NCI-H345 (cell line): ENCODE results near the gene ALDH7A1.

Source experiments
- DNase-seq: peaks from one replicate; lab custom pipeline; 2025; lab: John Stamatoyannopoulos, UW

The ALDH7A1 gene

DNA sequence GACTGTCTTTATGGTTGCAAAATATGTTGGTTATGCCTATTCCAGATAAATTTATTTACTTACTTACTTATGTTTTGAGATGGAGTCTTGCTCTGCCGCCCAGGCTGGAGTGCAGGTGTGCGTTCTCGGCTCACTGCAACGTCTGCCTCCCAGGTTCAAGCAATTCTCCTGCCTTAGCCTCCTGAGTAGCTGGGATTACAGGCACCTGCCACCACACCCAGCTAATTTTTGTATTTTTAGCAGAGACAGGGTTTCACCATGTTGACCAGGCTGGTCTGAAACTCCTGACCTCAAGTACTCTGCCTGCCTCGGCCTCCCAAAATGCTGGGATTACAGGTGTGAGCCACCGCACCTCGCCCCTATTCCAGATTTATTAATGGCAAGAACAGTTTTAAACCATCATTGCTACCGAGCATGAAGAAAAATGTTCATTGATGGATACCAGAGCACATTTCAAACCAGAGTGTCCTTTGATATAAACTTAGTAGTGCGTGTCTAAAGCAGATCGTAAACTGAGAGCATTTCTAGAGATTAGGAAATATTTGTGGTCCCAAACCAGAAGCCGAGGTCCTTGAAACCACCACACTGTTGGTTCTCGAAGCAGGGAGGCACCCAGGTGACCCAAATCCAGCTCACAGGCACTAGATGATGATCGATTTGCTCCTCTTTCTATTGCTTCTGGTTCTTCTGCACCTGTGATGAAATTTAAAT, 86.6 kb downstream of the ALDH7A1 start:
- no peak for DNase-seq

DNA sequence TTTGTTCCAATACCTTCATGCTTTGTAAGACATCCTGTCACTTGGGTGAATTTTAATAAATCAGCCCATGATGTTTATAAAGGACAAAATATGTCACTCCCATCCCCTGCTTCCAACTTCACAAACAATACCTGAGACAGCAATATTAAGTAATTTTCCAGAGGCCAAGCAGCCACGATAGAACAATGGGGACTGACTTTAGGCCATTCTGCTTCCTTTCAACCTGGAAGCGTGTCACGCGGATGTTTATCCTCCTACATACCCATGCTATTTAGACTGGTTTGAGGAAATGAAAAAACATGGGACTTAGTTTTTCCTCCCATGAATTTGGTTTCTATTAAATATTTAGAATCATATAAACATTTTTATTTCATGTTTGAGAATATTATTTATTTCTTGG, 88.9 kb downstream of the ALDH7A1 start:
- no peak for DNase-seq

DNA sequence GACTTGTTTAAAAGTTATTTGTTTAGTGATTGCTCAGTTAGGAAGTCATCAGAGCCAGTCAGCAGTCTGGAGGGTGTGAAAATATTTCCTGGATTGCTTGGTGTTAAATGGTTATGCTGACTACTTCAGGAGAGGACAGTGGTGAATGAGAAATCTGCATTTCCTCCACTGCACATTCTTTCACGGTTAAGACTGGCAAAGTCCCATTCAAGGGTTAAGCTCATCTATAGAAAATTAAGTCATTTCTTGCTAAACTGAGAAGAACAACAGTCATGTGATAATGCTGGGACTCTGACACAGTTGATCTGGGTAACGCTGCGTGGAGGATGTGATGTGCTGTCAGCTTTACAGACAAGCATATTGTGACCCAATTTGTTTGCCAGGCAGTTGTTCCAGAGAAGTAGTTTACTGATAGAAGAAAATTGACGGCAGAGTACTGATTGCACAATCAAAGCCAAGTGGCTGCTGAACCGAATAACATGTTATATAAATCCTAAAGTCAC, 91.4 kb downstream of the ALDH7A1 start:
- DNase-seq, result no peak

DNA sequence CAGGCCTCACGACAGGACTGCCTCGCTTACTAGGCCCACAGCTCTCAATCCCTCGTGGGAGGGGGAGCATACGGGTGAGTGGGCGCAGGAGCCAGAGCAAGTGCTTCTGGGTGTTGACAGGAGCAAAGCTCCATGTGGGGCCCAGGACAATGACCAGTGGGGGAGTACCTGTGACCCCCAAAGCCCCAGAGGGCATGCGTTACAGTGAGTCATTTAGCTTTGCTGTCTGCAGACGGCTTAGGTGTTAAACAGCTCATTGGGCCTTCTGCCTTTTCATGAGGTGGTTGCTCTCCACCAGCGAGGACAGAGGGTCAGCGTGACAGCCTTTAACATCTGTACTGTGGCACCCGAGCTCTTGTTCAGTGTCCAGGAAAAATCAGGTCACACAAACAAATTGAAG, 93.6 kb downstream of the ALDH7A1 start:
- DNase-seq, result no peak

DNA sequence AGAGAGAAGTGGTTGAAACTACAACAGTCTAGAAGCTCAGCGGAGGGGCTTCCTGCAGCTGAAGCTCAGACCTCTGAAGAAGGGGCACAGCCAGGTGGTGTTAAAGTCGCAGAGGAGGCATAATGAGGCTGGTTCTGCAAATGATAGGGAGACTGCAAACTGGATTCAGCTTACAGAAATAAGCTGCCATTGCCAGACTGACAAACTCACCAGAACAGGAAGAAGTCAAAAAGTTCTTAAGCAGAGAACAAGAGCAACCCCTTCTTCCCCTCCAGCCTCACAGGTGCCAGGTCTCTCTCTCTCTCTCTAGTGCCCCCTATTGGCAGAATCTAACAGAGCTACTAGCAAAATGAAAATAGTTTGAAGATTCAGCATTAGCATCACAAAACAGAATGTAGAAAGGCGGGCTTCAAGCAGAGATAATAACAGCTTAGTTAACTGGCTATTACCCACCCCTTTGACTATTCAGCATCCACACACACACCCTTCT, 95.1 kb downstream of the ALDH7A1 start:
- no peak for DNase-seq

DNA sequence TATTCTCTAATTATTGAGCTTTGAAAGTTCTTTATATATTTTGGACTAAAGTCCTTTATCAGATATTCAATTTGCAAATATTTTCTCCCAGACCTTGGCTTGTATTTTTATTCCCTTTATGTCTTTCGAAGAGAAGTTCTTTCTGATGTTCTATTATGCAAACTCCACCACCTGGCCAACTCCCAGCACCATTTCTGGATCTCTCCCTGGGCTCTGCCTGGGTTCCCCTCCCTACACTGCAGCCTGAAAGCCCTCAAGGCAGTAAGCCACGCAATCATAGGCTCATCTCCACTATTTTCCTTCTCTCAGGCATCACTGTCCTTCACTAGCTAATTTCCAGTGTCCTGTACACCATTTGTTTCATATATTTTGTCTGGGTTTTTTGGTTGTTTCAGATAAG, 95.7 kb downstream of the ALDH7A1 start:
- no peak for DNase-seq

DNA sequence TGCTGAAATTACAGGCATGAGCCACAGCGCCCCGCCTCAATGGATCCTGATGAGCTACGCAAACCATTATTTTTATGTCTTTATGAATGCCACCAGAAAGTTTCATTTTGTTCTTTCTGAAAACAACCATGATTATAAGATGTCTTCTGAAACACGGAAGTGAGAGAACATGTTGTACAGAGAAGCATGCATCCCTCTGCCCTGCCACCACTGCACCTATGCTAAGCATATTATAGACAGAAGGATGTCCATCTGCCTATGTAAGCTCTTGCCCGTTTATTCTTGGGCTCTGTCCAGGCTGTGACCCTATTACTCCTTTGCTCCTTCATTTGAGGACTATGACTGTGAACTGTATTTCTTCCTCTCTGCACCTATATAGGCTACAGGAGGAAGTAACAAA, 97.5 kb downstream of the ALDH7A1 start:
- DNase-seq, result no peak

DNA sequence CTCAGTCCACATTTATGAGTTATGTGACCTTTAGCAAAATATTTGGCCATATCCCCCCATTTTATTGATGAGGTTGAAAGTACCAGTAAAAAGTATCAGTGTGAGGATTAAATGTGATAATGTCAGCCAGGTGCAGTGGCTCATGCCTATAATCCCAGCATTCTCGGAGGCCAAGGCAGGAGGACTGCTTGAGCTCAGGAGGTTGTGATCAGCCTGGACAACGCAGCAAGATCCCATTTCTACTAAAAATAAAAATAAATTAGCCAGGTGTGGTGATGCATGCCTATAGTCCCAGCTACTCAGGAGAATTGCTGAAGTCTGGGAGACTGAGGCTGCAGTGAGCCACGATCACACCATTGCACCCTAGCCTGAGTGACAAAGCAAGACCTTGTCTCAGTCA, 100.6 kb downstream of the ALDH7A1 start:
- DNase-seq, result no peak

DNA sequence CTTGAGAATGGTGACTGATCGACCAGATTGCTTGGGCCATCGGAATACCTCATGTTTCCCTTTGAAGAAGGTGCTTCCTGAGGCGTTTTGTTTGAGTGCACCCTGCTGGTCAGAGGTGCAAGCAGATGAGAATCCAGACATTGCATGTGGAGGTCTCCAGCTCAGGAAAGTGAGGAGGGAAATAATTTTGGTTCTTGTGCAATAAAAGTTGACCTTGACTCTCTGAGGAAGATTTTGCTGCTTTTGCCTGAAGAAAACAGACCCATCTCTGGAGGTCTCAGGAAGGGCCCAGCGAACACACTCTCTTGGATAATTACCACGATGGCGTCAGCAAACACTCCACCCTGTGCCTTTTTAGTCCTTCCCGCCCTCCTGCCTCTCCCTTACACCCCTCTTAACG, 102.1 kb downstream of the ALDH7A1 start:
- no peak for DNase-seq

DNA sequence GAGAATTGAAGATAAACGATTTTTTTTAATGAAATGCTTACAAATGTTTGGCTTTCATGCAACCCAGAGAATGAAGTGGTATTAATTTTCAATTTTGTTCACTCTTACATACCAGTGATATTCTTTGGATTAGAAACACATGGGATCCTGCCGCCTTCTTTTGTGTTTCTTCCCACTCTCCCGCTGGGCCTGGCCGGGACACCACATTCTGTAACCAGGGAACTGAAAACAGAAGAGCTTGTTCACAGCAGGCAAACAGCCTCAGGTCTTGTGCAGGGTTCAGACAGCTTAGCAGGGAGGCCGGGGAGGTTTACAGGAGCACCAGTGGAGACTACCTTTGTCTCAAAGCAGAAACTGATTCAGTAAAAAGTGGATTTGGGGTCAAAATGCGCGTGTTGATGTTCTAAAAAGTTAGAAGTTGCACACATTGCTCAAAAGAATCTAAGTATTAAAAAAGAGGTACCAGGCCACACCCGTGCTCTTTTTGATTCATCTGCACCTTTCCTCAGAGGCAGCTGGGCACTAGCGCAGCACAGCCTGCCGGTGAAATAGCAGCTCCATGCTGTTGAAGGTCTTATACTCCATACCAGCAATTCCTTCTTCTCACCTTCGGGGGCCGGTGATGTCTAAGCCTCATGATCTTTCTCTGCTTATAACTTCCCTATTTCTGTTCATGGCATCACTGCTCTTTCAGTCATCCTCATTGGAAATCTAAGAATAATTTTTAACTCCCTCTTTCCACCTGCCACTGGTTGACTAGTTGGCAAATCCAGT, 104.7 kb downstream of the ALDH7A1 start:
- DNase-seq, result no peak

DNA sequence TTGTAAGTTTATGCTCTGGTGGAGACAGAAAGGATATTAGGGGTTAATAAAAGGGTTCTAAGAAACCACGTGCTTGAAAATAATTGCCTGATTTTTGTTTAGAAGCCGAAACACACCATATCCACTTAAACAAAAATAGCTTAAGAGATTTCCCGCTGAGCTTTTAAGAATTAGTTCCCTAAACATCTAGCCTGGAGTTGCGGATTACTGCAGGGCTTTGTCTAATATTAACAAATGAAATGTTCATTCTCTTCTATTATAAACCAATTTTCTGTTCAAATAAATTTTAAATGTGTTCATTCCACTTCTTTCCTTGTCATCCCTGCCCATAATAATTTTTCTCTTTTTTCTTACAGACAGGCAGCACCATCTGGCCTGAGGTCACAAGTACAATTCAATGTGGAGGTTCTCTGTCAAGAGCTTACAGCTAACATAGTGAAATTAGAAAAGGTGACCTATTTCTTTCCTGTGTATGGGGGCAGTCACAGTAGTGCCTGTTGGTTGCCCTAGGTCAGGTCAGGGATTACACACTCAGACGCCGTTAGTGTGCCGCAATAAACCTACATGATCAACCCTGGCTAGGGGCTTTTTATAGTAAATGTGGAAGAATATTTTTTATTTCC, 106.5 kb downstream of the ALDH7A1 start:
- no peak for DNase-seq

DNA sequence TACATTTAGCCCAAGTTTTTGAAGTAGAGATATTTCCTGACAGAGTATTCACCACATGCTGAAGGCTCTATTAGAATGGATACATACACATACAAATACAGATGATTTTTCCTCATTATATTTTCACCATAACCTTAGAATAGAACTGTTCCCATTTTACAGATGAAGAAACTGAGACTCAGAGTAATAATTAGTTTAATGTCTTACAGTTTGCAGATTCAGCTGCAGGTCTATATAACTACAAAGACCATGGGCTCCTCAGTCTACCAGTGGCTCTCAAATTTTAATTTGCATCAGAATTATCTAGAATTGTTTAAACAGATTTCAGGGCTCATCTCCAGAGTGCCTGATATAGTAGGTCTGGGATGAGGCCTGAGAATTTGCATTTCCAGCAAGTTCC, 107.4 kb downstream of the ALDH7A1 start:
- DNase-seq, result no peak

DNA sequence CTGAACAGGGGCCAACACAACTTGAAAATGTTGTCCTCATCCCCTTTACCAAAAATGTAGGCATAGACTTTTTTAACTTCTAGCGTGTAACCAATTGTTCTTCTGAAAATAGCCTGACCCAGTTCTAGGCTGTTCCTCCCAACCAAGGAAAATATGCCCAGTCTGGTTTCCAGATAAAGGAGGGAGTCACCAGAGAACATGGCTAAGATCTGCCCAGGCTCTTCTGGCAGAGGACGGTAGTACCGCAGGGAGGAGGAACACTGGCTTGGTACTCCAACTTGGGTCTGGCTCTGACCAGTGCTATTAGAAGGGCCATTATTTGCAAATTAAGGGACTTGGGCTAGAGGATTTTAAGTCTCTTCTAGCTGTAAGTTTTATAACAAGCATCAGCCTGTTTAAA, 108.7 kb downstream of the ALDH7A1 start:
- DNase-seq, result no peak

DNA sequence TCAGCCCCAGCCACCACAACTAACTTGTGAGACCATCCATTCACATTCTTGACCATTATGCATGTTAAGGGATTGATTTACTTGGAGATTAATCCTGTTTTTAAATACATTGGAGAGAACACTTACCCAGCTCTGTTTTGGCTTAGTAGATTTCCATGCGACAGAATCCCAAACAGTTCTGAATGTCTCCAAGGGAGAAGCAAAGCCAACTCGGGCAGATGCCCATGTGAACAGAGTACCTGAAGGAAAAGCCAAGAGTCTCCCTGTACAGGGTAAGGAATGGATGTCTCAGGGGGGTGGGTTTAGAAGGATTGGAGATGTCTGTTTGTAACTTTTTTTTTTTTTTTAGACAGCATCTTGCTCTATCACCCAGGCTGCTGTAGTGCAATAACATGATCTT, 110.8 kb downstream of the ALDH7A1 start:
- DNase-seq, result no peak

DNA sequence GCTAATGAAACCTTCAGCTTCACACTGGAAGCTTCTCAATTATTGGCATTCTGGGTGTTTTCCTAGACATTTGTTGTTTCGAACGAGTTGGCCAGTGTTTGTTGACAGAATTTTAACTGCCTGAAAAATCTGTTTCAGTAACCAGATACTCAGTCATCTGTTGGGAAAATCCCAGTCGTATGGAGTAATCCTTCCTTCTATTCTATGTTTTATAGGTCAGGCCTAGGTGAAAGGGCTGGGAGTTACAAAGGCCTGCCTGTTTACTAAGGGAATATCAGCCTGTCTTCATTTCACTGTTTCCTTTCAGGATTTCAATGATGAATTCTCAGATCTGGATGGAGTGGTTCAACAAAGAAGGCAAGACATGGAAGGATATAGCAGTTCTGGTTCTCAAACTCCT, 111.9 kb downstream of the ALDH7A1 start:
- DNase-seq, result no peak

DNA sequence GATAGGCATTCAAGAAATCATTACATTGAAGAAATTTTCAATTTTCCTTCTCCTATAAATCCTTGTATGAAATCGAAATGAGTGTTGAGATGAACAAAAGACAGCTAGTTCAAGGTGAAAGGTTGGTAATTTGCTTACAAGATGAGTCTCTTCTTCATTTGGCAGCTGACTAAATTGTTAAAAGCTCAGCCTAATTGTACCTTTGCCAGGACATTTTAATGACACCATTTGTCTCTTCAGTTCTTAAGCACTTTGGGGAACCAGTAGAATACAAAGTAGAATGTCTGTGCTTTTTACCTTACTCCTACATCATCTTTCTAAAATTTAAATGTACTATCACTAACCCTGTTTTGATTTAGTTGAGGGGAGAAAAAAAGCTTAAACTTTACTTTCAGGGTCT, 112.4 kb downstream of the ALDH7A1 start:
- no peak for DNase-seq

DNA sequence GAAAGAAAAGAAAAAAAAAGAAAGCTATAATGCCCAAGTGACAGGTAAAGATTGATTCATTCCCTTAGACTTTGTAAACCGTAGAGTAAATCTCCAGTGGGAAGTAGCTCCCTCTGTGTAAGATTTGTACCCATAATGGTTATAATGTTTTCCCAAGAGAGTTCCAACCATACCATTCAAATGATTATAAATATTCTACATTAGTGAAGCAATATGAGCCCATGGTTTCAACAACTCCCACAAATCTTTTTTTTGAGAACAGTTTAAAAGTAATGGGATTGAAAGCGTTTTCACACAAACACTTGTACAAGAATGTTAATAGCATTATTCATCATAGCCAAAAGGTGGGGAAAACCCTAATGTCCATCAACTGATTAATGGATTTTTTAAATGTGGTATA, 113.8 kb downstream of the ALDH7A1 start:
- no peak for DNase-seq
